HTERT RPE-1 (cell line): ENCODE measurements around the gene KRTAP9-6.
"Not testable (repeated sequence)": the region's sequence is repeated elsewhere in the genome, so short reads cannot be mapped to it uniquely, and the experiment has no call there.

ENCODE experiments used
- in situ Hi-C: fragments of 300-500 bp; cut with MboI; formaldehyde crosslinking; loops from 4 replicates; pipeline ENCODE4 v1.14.3; 2020; ENCODE audit warnings: low sequenced_read_pairs

KRTAP9-6 gene

DNA sequence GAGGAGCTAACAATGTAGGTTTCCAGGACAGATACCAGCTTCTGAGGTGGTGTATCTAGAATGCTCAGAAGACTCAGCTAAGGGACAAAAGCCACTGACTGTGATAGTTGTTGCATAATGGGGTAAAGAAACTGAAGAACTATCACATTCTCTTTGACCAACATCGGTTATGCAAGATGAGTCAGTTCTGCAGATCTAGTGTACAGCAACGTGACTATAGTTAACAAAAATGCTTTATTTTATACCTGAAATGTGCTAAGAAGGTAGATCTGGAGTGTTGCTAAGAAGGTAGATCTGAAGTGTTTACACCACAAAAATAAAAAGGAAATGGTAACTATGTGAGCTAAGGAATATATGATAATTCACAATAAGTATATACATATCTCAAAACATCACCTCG is 2.5 kb downstream of the KRTAP9-6 start:
- in situ Hi-C loops: no loop called here

DNA sequence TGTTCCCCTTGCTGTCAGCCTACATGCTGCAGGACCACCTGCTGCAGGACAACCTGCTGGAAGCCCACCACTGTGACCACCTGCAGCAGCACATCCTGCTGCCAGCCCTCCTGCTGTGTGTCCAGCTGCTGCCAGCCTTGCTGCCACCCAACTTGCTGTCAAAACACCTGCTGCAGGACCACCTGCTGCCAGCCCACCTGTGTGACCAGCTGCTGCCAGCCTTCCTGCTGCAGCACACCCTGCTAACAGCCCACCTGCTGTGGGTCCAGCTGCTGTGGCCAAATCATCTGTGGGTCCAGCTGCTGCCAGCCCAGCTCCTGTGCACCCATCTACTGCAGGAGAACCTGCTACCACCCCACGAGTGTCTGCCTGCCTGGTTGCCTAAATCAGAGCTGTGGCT is 6.1 kb downstream of the KRTAP9-6 start:
- in situ Hi-C loops: not testable (repeated sequence)

DNA sequence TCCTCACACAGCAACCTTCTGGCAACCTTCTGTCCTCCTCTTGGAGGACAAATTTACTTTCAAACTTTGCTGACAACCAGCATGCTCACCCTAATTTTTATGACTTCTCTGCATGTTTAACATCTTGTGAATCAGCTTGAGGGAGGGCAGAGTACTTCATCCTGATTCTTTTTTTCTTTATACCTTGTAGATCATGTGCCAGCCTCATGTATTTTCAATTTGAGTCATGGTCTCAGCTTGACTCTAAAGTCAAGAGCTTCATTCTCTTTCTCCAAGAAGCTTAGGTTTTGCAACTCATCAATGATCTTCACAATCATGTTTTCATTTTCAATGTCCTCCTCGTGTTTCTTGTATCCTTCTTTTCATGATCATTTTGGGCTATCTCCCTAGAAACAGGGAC is 6.7 kb downstream of the KRTAP9-6 start:
- in situ Hi-C loops: no loop called here

DNA sequence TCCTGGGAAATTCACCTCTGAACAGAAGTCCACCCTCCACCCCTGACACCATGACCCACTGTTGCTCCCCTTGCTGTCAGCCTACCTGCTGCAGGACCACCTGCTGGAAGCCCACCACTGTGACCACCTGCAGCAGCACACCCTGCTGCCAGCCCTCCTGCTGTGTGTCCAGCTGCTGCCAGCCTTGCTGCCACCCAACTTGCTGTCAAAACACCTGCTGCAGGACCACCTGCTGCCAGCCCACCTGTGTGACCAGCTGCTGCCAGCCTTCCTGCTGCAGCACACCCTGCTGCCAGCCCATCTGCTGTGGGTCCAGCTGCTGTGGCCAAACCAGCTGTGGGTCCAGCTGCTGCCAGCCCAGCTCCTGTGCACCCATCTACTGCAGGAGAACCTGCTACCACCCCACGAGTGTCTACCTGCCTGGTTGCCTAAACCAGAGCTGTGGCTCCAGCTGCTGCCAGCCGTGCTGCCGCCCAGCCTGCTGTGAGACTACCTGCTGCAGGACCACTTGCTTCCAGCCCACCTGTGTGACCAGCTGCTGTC is 10.5 kb downstream of the KRTAP9-6 start, which contains the start of gene KRTAP9-7:
Gene KRTAP9-7 (plus strand): TSS at position 51 of the 543 bp plus-strand sequence. CDS start 0 bp downstream, at position 51.
- in situ Hi-C loops: not testable (repeated sequence)

DNA sequence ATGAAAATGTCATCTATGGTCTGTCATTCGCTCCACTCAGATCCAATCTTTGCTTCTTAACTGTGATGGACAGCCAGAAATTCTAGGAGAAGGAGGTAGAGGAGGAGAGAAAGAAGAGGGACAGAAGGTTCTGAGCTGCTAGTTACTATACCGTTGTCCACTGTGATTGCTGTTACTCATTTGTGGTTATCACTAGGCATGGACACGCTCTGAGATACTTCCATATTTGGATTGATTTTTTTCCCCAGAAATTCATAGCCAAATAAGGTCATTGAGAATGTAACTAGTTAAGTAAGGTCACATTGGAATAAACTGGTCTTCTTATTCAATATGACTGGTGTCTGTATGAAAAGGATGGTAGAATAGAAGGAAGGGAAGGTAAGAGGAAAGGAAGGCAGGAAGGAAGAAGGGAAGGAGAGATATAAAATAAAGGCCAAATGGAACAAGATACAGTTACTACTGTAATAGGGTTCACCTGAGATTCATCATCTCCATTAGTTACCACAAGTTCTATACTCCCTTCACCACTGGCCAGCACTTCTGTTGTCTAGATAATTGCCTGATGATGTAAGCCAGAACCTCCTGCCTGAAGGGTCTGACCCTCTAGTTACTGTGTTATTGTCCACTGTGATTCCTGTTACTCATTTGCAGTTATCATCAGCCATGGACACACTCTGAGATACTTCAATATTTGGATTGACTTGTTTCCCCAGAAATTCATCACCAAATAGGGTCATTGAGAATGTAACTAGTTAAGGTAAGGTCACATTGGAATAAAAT is 13.2 kb downstream of the KRTAP9-6 start:
- in situ Hi-C loops: no loop called here

DNA sequence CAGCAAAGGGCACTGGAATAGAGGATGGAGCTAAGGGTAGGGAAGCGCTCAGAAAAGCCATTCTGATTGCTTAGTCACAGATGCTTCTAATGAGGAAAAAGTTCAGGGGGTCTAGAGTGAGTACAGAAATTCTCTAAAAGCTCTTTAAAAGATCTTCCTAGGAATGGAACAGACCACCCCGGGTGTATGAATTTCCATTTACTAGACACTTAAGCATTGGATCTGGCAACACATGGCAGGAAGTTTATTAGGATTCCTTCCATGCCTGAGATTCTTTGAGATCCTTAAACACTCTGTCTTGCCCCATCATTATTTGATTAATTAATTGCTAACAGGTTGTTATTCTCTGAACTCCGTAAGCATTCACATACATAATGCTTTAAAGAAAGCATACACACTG is 18.9 kb downstream of the KRTAP9-6 start:
- in situ Hi-C loops: no loop called here

DNA sequence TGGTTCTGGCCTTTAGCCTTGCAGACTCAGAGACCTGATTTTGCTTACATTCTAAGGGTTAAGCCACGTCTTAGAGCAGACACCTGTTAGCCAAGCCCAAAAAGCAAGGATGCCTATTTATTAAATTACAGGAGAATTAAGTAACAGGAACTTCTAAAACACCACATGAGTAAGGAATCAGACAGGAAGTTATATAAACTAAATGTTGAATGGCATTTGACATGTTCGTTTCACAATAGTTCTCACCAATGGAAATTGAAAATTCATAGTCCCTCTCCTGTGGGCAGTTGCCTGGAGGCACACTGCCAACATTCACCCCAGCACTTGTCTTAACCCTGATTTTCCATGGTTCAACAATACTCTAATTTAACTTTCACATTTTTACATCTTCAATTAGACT is 19.4 kb downstream of the KRTAP9-6 start:
- in situ Hi-C loops: no loop called here

DNA sequence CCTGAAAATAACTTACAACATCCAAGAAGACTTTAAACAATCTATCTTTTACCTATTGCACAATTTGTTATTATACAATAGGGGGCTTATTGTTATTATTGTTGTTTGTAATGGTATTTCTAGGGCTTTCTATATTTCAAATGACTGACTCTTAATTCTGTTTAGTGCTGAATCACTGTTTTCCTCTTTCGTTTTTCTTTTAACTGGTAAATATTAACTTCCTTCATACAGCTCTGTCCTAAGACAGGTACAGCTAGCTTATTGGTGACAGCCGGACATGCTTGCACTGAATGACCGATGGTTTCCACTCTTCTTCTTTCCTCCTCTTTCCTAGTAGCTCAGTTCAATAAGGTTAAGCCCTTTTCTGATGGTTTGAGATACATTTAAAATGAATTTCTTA is 21.9 kb downstream of the KRTAP9-6 start:
- in situ Hi-C loops: no loop called here

DNA sequence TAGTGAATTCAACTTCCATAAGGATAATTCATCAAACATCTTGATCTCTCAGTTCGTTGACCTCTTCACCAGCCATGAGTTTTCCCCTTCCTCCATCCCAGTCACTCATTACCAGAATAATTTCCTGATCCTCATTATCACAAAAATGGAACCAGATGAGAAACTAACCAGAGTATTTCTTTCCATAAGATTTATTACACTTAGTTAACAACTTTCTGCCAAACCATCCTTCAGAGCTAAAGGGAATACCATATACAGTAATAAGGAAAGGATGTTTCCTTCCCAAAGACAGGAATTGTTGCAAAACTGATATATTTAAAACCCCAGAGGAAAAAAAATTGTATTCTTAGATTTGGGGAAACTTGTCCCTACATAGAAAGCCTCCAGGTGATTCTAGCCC is 28.8 kb downstream of the KRTAP9-6 start:
- in situ Hi-C loops: no loop called here

DNA sequence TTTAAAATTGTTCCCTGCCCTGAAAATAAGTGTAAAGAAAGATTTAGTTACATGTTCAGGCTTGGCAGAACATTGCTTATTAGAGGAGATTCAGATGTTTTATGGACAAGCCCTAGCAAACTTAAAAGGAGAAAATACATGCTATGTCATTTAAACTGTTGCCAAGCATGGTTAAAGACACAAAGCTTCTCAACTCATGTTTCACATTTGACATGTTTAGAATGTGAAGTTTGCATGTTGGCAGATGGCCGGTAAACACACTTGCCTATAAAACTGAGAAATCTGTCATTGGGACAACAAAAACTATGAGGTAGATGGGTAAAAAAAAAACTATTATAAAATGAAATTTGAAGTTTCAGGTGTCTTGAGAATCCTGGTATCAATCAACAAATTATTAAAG is 31.7 kb downstream of the KRTAP9-6 start:
- in situ Hi-C loops: no loop called here

DNA sequence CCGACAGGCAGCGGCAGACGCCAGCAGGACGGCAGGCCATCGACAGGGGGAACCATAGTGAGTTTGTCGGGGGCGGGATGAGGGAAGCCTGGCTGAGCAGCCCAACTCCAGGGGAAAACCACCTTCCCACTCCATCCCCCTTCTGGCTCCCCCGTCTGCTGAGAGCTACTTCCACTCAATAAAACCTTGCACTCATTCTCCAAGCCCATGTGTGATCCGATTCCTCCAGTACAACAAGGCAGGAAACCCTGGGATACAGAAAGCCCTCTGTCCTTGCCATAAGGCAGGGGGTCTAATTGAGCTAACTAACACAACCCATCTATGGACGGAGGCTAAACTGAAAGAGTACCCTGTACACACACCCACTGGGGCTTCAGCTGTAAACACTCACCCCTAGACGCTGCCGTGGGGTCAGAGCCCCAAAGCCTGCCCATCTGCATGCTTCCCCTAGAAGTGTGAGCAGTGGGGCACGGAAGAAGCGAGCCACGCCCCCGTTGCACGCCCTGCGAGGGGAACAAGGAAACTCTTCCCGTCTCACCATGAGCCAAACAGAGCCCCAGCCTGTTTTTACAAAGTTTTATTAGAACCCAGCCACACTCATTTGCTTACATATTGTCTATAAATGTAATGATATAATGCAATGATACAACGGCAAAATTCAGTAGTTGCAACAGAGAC is 33.4 kb downstream of the KRTAP9-6 start:
- in situ Hi-C loops: no loop called here

DNA sequence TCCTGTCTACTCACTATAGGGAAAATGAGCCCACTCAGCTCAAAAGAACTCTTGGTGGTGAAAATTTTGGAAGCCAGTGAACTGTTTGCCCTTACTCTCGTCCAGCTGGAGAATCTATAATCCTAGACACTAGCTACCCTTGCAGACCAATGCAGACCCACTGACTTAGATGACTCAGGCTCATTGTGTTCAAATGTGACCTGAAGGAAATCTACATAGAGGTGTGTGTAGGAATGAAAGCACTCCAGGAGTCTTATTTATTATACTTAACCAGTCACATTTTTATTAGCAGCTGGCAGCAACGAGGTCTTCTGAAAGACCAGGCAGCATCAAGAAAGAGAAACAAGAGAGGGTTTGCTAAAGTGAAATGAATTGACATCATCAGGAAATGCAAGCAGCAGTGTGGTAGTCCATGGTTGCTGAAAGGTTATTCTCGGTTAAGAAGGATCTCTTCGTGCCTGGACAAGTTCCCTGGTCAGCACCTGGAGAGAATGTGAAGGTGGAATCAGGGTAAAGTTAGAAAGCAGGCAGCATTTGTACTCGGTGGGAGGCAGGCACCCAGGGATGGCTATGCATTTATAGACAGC is 36.1 kb downstream of the KRTAP9-6 start:
- in situ Hi-C loops: no loop called here

DNA sequence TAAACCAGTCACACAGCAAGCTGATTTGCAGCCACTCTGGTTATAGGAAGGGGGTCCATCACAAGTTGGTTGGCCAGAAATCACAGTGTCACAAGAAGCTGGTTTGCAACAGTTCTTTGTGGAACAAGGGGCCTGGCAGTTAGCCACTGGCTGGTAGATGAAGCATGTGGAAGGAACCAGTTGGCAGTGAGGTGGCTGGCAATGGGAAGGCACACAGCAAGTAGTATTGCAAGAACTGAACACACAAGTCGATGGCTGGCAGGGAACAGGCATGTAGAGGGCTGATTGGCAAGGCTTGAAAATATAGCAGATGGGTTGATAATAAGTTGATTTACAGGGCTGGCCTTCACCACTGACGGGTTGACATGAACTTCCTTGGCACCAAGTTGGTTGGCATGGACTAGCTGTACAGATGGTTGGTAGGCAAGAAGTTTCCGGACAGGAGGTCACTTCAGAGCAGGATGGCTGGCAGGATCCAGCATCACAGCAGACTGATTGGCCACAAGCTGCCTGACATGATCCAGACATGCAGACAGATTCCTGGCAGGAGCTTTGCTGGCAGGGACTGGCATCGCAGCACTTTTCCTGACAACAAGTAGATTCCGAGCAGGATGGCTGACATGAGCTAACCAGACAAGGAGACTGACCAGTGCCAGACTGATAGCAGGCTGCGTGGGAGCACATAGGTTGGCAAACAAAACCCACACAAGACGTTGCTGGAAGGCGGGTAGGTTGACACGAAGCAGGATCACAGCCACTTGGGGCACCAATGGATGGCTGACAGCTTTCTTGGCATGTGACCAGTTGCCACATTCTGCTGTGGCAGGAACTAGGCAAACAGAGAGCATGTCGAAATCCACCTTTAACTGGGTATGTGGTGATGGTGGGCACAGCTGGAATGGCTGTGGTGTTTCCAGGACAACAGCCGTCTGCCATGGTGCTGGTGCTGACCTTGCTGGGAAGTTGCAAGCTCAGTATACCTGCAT is 37.0 kb downstream of the KRTAP9-6 start, which contains the start of gene KRTAP29-1:
Gene KRTAP29-1 (minus strand): TSS at position 936 of the 986 bp plus-strand sequence. CDS start 0 bp downstream, at position 936.
- in situ Hi-C loops: no loop called here

DNA sequence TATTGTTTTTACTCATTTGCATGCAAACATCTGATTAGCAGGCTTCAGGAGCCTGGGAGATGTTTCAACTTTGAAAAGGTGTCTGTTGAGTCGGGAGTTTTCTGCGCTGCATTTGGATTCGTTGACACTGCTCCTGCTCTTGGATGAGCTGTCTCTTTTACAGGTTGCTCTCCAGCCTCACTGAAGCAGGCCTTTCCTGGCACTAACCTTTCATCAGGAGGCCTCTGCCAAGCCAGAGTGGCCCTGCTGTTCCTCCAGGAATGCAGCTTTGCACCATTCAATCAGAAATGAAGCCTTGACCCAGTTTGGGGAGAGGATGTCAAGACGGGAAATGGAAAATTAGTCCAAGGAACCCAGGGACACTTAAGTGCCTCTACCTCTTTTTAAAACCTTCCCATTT is 37.8 kb downstream of the KRTAP9-6 start:
- in situ Hi-C loops: no loop called here

DNA sequence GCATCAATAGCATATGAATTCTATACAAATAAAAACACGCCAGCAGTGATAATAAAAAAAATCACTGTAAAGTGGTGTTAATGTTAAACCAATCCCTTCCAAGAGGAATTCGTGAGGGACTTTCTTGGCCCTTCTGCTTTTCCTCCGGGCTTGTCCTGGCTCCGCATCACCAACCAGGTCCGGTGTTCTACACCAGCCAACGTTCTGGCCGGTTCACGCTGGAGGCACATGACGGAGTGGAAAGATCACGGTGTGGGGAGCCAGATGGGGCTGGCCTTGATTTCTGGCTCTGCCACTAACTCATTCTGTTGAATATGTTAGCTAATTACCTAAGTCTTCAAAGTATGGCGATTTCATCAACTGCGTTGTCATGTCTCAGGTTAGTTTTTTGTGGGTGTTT is 38.9 kb downstream of the KRTAP9-6 start:
- in situ Hi-C loops: no loop called here

DNA sequence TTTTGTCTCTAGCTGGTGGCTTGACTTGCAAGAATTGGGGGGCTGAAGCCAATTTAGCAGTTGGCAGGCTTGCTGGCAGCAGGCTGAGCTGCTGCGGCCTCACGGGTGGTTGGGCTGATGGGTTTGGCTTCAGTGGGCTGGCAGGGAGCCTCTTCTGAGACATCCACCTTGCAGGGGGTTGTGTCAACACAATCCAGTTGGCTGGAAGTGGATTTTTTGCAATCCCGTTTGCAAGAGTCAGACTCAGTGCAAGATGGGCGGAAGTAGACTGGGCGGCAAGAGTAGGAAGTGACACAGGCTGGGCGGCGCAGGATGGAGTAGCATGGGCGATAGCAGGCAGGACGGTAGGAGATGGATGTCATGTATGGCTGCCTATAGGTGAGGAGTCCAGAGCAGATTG is 42.5 kb downstream of the KRTAP9-6 start:
- in situ Hi-C loops: no loop called here

DNA sequence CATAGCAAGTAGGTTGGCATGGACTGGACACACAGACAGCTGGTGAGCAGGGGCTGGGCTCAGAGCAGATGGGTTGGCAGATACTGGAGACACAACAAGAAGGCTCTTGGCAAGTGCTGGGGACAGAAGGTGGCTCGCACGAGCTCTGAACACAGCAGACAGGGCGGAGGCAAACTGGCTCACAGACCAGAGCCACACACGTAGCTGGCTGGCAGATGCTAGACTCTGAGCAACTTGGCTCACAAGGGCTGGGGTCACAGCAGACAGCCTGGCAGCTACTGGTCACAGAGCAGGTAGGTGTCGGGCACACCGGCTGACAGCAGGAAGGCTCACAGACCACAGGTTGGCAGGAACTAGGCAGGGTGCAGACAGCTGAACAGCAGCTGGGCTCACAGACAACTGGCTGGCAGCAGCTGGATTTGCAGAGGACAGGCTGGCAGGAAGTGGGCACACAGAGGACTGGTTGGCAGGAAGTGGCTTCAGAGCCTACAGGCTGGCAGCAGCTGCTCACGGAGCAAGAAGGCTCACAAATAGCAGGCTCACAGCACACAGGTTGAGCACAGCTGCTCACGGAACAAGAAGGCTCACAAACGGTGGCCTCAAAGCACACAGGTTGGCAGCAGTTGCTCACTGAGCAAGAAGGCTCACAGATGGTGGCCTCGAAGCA is 43.2 kb downstream of the KRTAP9-6 start:
- in situ Hi-C loops: no loop called here

DNA sequence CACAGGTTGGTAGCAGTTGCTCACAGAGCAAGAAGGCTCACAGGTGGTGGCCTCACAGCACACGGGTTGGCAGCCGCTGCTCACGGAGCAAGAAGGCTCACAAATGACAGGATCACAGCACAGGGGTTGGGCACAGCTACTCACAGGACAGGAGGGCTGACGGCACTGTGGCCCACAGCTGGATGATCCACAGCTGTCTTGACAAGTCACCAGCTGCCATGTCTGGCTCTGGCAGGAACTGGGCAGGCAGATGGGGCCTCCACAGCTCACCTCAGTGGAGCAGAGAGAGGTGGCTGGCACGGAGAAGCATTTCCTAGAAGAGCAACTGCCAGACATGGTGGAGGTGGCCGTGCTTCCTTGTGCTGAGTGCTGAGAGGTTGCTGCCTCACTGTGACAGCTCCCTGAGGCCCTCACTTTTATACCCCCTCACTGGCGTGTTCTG is 43.8 kb downstream of the KRTAP9-6 start, which contains the start of gene KRTAP16-1:
Gene KRTAP16-1 (minus strand): TSS at position 392 of the 442 bp plus-strand sequence. CDS start 56 bp downstream, at position 336.
- in situ Hi-C loops: no loop called here

DNA sequence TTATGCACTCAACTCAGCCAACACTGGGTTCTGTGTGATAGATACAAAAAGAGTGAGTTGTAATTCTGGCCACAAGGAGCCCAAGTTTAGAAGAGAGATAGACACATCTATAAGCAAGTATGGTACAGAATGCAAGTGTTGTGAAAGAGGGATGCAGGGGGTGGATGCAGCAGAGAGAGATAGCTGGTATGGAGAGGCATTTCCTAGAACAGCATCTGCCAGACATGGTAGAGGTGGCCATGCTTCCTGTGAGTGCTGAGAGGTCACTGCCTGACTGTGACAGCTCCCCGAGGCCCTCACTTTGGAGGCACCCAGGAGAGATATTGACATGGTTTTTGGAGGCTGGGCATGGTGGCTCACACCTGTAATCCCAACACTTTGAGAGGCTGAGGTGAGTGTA is 45.9 kb downstream of the KRTAP9-6 start:
- in situ Hi-C loops: no loop called here
